Kidney (tissue), 14 donors: Measurements from ENCODE around the gene WWC1. TPM values are rescaled to one million over a fixed set of nuclear protein-coding genes. Genes with fewer than 3 reads are reported as not detected.

Source experiments
- DNase-seq, 5 donors: peaks; one replicate each; pipeline ENCODE4 v3.0.0-alpha.2; 2013 to 2020
- FAIRE-seq: peaks from 2 replicates; lab custom pipeline; 2012; peaks lifted over from hg19 to GRCh38; lab: Jason Lieb, UNC
- H3K27ac ChIP-seq, 2 donors: one replicate each; pipeline ENCODE4 v1.7.0; 2013; ENCODE audit warnings: low read depth in 2 of 2, low read length in 2 of 2, inconsistent platforms in 1 of 2
- H3K27me3 ChIP-seq: one replicate; pipeline ENCODE4 v1.7.1; 2013; ENCODE audit warnings: low read length, inconsistent platforms; ENCODE audit not compliant: control insufficient read depth, insufficient read depth
- H3K36me3 ChIP-seq, 3 donors: one replicate each; pipeline versions ENCODE4 v1.7.0 to v1.7.1; 2013; ENCODE audit warnings: low read length in 3 of 3, control low read depth in 1 of 3, inconsistent platforms in 1 of 3; ENCODE audit not compliant: insufficient read depth in 3 of 3, control insufficient read depth in 2 of 3
- H3K4me1 ChIP-seq, 3 donors: one replicate each; pipeline versions ENCODE4 v1.7.0 to v1.7.1; 2013; ENCODE audit warnings: low read length in 3 of 3, inconsistent platforms in 1 of 3, low read depth in 1 of 3; ENCODE audit not compliant: control insufficient read depth in 2 of 3, insufficient read depth in 2 of 3
- H3K4me3 ChIP-seq, 3 donors: one replicate each; pipeline versions ENCODE4 v1.7.0 to v1.8.1; 2013; ENCODE audit warnings: low read length in 3 of 3, control low read depth in 1 of 3, inconsistent platforms in 1 of 3
- H3K9ac ChIP-seq, 3 donors: one replicate each; pipeline versions ENCODE4 v1.7.0 to v1.7.1; 2013; ENCODE audit warnings: low read length in 3 of 3, control low read depth in 1 of 3, inconsistent platforms in 1 of 3
- H3K9me3 ChIP-seq, 3 donors: one replicate each; pipeline versions ENCODE4 v1.7.0 to v1.7.1; 2013; ENCODE audit warnings: low read length in 3 of 3, control low read depth in 1 of 3, inconsistent platforms in 1 of 3; ENCODE audit not compliant: control insufficient read depth in 2 of 3, insufficient read depth in 1 of 3
- CTCF ChIP-seq: IDR thresholded peaks from 3 replicates; pipeline ENCODE4 v1.5.1; 2012; ENCODE audit warnings: mild to moderate bottlenecking, moderate library complexity, borderline replicate concordance; ENCODE audit not compliant: insufficient read depth; ENCODE audit errors: extremely low read depth
- intact Hi-C: fragments of 100-400 bp; cut with DNase I; formaldehyde crosslinking; loops from one replicate; pipeline ENCODE4 v1.11.1; 2022
- polyA plus RNA-seq: library from polyadenylated mRNA; stranded (reverse); fragments of 350-450 nt; fragmentation: Illumina TruSeq; extraction: RNeasy Lipid Tissue Mini Kit (QIAGEN cat#74804); gene quantifications from one replicate; pipeline ENCODE4 v1.2.3, GENCODE V29; 2014; ENCODE audit warnings: low read depth, low replicate concordance; ENCODE audit not compliant: insufficient read depth
- total RNA-seq: library from RNA; stranded (reverse); fragmentation: NEBNext Ultra II Directional; extraction: Animal tissue kit (Norgen Biotek cat#: 25700); gene quantifications from one replicate; pipeline ENCODE4 v1.2.1, GENCODE V29; 2021
- donor health status: control.
- donor health status: control.
- donor health status: control.
- donor health status: control.
- donor health status: control.
- donor health status: DM: yes; HTN: yes; CAD: no.
- donor health status: Normal renal cell carcinoma (clear cell type).

Gene WWC1
- total and polyA plus RNA-seq, 2 donors from 2014 or later = 74.4 to 174 TPM

- no peak for TF ChIP-seq CTCF
- DNase-seq (no peak), FAIRE-seq (no peak)
- no peaks in the 10 kb centered on the region for H3K27me3 ChIP-seq
- H3K9me3 ChIP-seq = no peaks in the 10 kb centered on the region
- H3K9ac ChIP-seq = no peak overlapping the region
- intact Hi-C loops = no loop called here
- H3K4me3 ChIP-seq = no peak overlapping the region
- H3K27ac ChIP-seq = no peak overlapping the region
- H3K4me1 ChIP-seq = peaks cover 0 to 35% (median 28%) of the 10 kb centered on the region in 3 donors
- no peaks in the 10 kb centered on the region for H3K36me3 ChIP-seq
Measured at GRCh38 chr5:168319774-168320173, 28.3 kb downstream of the WWC1 start.

DNA sequence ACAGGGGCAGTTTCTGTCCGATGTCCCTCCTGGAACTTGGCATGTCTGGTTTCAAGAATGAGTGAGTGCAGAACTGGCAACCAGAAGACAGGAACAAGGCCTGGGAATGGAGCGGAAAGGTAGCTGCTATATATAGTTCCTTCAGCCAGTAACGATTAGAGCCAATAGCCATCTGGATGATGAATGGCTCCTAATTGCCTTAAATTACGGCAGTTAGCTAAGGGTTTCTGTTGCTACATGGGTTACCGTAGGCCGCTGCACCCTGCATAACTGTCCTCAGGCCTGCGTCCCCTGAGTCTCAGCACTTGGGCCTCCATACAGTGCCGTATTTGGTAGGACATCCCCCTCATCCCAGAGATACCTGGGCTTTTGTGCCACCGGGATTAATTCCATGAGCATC lies 29.4 kb downstream of the WWC1 start:
- Histone ChIP-seq H3K4me1 (peaks cover 0 to 31% (median 25%) of the 10 kb centered on the region in 3 donors), H3K27ac (no peak overlapping the region), H3K36me3 (no peaks in the 10 kb centered on the region), H3K9ac (no peak overlapping the region), H3K27me3 (no peaks in the 10 kb centered on the region), H3K4me3 (no peak overlapping the region), H3K9me3 (no peaks in the 10 kb centered on the region)
- no peak for TF ChIP-seq CTCF
- DNase-seq (no peak), FAIRE-seq (no peak)
- intact Hi-C loops = no loop called here

DNA sequence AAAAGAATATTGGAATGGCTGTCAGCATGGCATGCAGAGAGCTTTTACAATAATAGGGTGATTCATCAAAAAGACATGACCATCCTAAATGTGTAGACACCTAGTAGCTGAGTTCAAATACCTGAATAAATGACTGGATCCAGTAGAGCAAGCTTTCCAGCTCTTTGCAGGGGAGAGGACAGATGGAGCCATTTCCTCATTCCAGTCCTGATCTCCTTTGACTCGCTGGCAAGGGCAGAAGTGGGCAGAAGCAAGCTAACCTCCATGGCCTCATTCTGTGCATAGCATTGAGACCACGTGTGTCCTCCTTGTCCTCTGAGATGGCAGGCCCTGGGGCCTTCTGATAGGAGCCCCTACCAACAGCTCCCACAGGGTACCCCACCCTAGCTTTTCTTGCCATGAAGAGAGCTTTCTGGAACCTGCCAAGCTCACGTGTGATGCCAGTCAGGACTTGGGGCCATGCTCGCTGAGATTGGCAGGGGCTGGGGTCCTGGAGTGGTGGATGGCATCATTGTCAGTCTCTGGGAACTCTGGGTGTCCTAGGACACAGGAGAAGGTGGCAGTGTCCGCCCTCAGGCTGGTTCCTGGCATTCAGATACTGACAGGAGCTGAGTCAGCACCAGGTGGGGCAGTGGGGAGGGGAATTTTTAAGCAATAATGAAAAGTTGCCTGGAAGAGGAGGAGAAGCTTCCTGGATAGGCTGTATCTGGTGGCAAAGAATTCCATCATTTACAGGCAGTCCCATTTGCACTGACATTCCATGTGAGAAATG lies 33.6 kb downstream of the WWC1 start:
- Histone ChIP-seq H3K9ac (no peak overlapping the region), H3K4me1 (peaks cover 6 to 40% (median 26%) of the 10 kb centered on the region in 3 donors), H3K9me3 (no peaks in the 10 kb centered on the region), H3K4me3 (no peak overlapping the region), H3K27ac (peak overlapping the region; percentile 72 to 90), H3K36me3 (no peaks in the 10 kb centered on the region), H3K27me3 (no peaks in the 10 kb centered on the region)
- no peak for DNase-seq
- intact Hi-C loops = no loop called here
- no peak for FAIRE-seq
- TF ChIP-seq CTCF = no peak
